GM12891 (cell line): ENCODE data around the gene CDH22.

Experiments used
- DNase-seq: peaks from one replicate; pipeline ENCODE4 v3.0.0; 2011; ENCODE audit warnings: low spot score; ENCODE audit not compliant: insufficient read length
- FAIRE-seq: peaks from 2 replicates; lab custom pipeline; 2011; peaks lifted over from hg19 to GRCh38; lab: Jason Lieb, UNC
- PAX5 ChIP-seq: IDR thresholded peaks from 2 replicates; pipeline ENCODE4 v1.6.1; 2011; ENCODE audit warnings: low read length, moderate library complexity, mild to moderate bottlenecking; ENCODE audit not compliant: insufficient read depth, severe bottlenecking
- POLR2A ChIP-seq: IDR thresholded peaks from 2 replicates; pipeline ENCODE4 v1.6.1; 2011; ENCODE audit warnings: low read depth, low read length, control low read depth
- POLR2AphosphoS5 ChIP-seq: IDR thresholded peaks from 2 replicates; pipeline ENCODE4 v1.6.1; 2011; ENCODE audit warnings: low read depth, low read length, control low read depth
- POU2F2 ChIP-seq: IDR thresholded peaks from 2 replicates; pipeline ENCODE4 v1.6.1; 2011; ENCODE audit warnings: low read depth, mild to moderate bottlenecking, control low read depth, low read length, moderate library complexity
- SPI1 ChIP-seq: IDR thresholded peaks from 2 replicates; pipeline ENCODE4 v1.6.1; 2011; ENCODE audit warnings: low read depth, low read length, control low read depth
- TAF1 ChIP-seq: IDR thresholded peaks from 2 replicates; pipeline ENCODE4 v1.6.1; 2011; ENCODE audit warnings: low read depth, low read length, control low read depth

The CDH22 gene

DNA sequence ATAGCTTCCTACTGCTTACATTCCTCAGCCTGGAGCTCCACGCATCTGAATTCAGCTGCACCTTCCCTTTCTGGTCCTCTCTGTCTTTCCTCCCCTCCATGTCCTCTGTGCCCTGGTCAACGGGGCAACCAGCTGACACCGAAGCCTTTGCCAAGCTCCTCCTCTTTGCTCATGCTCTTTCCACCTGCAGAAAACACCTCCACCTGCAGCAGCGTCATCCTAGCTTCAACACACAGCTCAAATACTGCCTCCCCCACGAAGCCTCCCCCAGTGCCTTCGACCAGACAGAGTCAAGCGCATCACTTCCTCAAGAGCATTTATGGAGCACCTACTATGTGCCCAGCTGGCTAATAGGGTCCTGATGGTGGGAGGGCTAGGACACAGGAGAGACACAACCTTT lies 9.2 kb downstream of the CDH22 start:
- TF ChIP-seq POLR2A (no peak), SPI1 (no peak), POLR2AphosphoS5 (no peak), TAF1 (no peak), POU2F2 (no peak), PAX5 (no peak)
- DNase-seq: no peak
- no peak for FAIRE-seq

DNA sequence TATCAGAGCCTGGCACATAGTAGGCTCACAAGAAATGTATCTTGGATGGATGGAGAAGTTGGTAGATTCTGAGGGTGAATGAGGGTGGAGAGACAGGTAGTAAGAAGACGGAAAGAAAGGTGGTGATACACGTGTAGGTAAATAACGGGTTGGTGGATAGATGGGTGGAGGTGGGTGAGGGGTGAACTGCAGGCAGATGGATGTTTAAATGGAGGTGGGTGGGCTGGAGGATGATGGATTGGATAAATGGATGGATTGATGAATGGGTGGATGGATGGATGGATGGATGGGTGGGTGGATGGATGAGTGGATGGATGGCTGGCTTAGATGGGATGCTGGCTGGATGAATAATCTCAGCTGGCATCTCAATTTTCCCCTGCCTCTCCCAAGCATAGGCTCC lies 9.9 kb downstream of the CDH22 start:
- FAIRE-seq (no peak), DNase-seq (no peak)
- no peak for TF ChIP-seq TAF1
- no peak for TF ChIP-seq POU2F2
- no peak for TF ChIP-seq POLR2A
- TF ChIP-seq PAX5: no peak
- no peak for TF ChIP-seq POLR2AphosphoS5
- TF ChIP-seq SPI1: no peak

DNA sequence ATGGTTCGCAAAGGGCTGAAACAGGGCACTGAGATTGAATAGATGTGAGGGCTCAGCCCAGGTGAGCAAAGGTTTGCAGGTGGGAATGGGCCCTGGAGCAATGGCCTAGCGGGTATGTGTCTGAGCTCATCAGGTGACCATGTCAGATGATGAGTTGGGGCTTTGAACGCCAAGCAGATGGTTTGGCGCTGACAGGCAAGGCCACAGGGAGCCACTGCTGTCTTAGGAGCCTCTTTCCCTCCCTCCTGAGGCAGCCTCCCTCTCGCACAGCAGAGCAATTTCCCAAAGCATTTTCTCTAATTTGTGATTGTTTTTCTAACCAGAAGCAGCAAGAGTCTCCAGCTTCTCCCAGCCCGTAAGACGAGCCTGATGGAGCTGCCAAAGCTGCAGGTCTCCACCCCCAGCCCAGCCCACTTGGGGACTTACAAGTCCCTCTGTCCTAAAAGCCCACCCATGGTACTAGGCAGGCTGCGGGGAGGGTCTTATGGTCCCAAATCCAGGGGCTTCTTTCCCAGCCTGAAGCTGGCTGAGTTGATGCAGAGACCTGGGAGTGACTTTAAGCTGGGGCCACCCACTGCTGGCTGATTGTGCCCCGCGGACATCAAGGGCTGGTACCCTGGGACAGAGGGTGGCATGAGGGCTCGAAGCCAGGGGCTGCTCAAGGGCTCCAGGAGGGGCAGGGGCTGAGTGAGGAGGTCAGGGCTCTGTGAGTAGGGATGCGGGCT lies 11.6 kb downstream of the CDH22 start:
- FAIRE-seq (no peak), DNase-seq (no peak)
- TF ChIP-seq POU2F2 (no peak), TAF1 (no peak), POLR2A (no peak), POLR2AphosphoS5 (no peak), SPI1 (no peak), PAX5 (no peak)

DNA sequence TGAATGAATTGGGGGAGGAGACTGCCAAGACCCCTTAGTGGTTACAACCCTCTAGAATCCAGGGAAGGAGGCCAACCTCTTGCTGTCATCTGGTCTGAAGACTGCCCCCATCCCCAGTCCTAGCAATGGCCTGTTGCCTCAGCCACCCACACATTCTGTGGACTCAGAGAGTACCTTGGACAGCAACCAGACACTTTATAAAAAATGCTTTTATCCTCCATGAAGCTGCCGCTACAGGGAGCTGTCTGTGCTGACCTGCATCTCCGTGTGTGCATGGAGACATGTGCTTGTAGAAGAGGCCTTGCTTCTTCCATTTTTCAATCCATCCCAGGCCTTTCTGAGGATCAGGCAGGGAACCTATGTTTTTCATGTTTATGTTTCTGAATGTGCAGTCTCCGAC lies 15.2 kb downstream of the CDH22 start:
- FAIRE-seq: no peak
- DNase-seq: no peak
- no peak for TF ChIP-seq POLR2A
- TF ChIP-seq PAX5: no peak
- no peak for TF ChIP-seq POU2F2
- no peak for TF ChIP-seq POLR2AphosphoS5
- no peak for TF ChIP-seq SPI1
- no peak for TF ChIP-seq TAF1

- FAIRE-seq (no peak), DNase-seq (no peak)
Observed at GRCh38 chr20:46291401-46291800, 16.9 kb downstream of the CDH22 start.

GRCh38 chr20:46289432-46289831 lies 18.9 kb downstream of the CDH22 start:
- DNase-seq (no peak), FAIRE-seq (no peak)
- no peak for TF ChIP-seq POU2F2
- no peak for TF ChIP-seq PAX5
- no peak for TF ChIP-seq POLR2AphosphoS5
- no peak for TF ChIP-seq POLR2A
- no peak for TF ChIP-seq TAF1

More at GRCh38 chr20:46291401-46291800, 16.9 kb downstream of the CDH22 start:
- TF ChIP-seq TAF1: no peak
- no peak for TF ChIP-seq POU2F2
- no peak for TF ChIP-seq POLR2AphosphoS5
- TF ChIP-seq SPI1: no peak
- TF ChIP-seq POLR2A: no peak

- no peak for TF ChIP-seq SPI1
- TF ChIP-seq POU2F2: no peak
- no peak for TF ChIP-seq POLR2A
- TF ChIP-seq PAX5: no peak
- TF ChIP-seq POLR2AphosphoS5: no peak
- no peak for TF ChIP-seq TAF1
- DNase-seq (no peak), FAIRE-seq (no peak)
Observed at GRCh38 chr20:46286977-46287376, 21.3 kb downstream of the CDH22 start.

DNA sequence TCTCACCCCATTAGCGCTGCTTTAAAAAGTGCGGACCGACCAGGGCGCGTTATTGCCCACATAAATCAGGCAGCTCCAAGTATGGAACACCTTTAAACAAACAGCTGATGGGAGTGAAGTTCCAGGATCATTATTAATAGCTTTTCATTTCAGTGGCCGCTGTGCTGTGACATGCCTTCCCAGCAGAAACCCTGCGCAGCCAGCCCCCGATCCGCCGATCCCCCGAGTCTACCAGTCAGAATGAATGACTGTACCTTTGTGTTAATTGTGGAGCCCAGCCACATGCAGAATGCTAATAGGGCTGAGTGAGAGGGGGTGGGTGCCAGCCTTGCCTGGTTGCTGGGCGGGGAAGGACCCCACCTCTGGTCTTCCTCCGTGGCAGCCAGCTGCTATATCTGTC lies 21.9 kb downstream of the CDH22 start:
- no peak for DNase-seq
- no peak for FAIRE-seq
- TF ChIP-seq POLR2A (no peak), POU2F2 (no peak), PAX5 (no peak), TAF1 (no peak), SPI1 (no peak), POLR2AphosphoS5 (no peak)

GRCh38 chr20:46285740-46286139 lies 22.6 kb downstream of the CDH22 start:
- TF ChIP-seq POLR2AphosphoS5: no peak
- no peak for TF ChIP-seq POLR2A
- no peak for TF ChIP-seq TAF1
- no peak for TF ChIP-seq POU2F2
- TF ChIP-seq PAX5: no peak
- no peak for TF ChIP-seq SPI1
- FAIRE-seq: no peak
- no peak for DNase-seq

- TF ChIP-seq POU2F2: no peak
- no peak for TF ChIP-seq PAX5
- TF ChIP-seq POLR2A: no peak
- TF ChIP-seq SPI1: no peak
- TF ChIP-seq TAF1: no peak
- TF ChIP-seq POLR2AphosphoS5: no peak
- DNase-seq (no peak), FAIRE-seq (no peak)
Observed at GRCh38 chr20:46285072-46285471, 23.2 kb downstream of the CDH22 start.
